ENCODE results near the gene ERBB2. TPM values are rescaled to one million over a fixed set of nuclear protein-coding genes. Genes with fewer than 3 reads are reported as not detected.

The ERBB2 gene
- total and polyA plus RNA-seq, 8 donors: 13.1 to 402 (median 56.5) TPM

DNA sequence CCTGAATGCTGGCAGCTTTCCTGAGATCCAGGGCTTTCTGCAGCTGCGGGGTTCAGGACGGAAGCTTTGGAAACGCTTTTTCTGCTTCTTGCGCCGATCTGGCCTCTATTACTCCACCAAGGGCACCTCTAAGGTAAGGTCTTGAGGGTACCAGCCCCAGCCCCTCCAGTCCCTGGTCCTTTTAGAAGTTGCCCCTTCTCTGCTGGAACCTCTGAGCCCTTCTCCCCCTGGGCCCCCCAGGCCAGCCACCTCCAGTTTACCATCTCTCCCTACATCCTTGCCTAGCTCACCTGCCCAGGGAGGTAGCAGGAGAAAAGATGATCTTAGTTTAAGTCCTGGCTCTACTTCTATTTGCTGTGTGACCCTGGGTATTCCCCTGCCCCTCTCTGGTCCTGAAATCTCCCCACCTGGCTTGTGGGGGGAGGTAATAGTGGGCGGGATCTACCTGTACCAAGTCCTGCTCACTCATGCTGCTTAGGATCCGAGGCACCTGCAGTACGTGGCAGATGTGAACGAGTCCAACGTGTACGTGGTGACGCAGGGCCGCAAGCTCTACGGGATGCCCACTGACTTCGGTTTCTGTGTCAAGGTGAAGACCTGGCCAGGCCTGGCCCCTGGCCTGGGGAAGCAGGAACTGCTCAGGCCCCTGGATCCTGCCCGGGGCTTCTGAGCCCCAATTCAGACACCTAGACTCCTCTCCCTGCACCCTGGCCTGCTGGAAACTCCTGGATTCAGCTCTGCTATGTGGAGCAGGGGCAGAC, 44.4 kb downstream of the ERBB2 start:
- DNase-seq: no peak
- H3K27me3 ChIP-seq: peaks cover 0 to 52% (median 23%) of the 10 kb centered on the region in 3 donors
- no peak overlapping the region for H3K4me3 ChIP-seq
- peaks cover 16 to 36% (median 23%) of the 10 kb centered on the region in 4 donors for H3K4me1 ChIP-seq
- H3K27ac ChIP-seq: no peak overlapping the region
- intact Hi-C loops (cut with DNase I; ENCODE audit: low total_unique reads): no loop called here
- WGBS, 5 donors: 84 to 94% (median 89%) methylated on average over 15 to 16 of the region's 16 CpGs
- no peak for TF ChIP-seq POLR2A (IDR thresholded peaks at IDR 0.05)
- TF ChIP-seq POLR2AphosphoS5 (IDR thresholded peaks at IDR 0.05): no peak
- TF ChIP-seq EP300 (IDR thresholded peaks at IDR 0.05): no peak
- TF ChIP-seq, protein P1, sequence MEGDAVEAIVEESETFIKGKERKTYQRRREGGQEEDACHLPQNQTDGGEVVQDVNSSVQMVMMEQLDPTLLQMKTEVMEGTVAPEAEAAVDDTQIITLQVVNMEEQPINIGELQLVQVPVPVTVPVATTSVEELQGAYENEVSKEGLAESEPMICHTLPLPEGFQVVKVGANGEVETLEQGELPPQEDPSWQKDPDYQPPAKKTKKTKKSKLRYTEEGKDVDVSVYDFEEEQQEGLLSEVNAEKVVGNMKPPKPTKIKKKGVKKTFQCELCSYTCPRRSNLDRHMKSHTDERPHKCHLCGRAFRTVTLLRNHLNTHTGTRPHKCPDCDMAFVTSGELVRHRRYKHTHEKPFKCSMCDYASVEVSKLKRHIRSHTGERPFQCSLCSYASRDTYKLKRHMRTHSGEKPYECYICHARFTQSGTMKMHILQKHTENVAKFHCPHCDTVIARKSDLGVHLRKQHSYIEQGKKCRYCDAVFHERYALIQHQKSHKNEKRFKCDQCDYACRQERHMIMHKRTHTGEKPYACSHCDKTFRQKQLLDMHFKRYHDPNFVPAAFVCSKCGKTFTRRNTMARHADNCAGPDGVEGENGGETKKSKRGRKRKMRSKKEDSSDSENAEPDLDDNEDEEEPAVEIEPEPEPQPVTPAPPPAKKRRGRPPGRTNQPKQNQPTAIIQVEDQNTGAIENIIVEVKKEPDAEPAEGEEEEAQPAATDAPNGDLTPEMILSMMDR (IDR thresholded peaks at IDR 0.05): no peak
- no peaks in the 10 kb centered on the region for H3K9me3 ChIP-seq
- peaks cover 17 to 55% (median 53%) of the 10 kb centered on the region in 4 donors for H3K36me3 ChIP-seq

DNA sequence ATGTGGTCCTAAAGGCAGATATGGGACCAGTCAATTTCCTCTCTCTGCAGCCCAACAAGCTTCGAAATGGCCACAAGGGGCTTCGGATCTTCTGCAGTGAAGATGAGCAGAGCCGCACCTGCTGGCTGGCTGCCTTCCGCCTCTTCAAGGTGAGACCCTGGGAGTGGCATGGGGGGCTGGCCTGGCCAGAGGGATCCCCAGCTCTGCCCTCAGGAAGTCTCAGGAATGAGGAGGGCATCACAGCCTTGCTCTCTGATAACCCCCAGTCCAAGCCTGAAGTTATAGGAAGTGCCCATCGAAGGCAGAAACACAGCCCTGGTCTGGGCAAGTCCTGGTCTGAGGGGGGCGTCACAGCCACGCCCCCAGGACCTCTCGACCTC, 45.0 kb downstream of the ERBB2 start:
- no peak overlapping the region for H3K4me3 ChIP-seq
- no peak overlapping the region for H3K27ac ChIP-seq
- H3K4me1 ChIP-seq: peaks cover 13 to 31% (median 18%) of the 10 kb centered on the region in 4 donors
- peaks cover 17 to 55% (median 53%) of the 10 kb centered on the region in 4 donors for H3K36me3 ChIP-seq
- no peaks in the 10 kb centered on the region for H3K9me3 ChIP-seq
- intact Hi-C loops (cut with DNase I; ENCODE audit: low total_unique reads): no loop called here
- TF ChIP-seq EP300 (IDR thresholded peaks at IDR 0.05) (no peak), POLR2AphosphoS5 (IDR thresholded peaks at IDR 0.05) (no peak)
- 81 to 92% (median 83%) methylated on average over 5 to 8 of the region's 8 CpGs for WGBS, 5 donors
- DNase-seq: no peak
- peaks cover 0 to 46% (median 17%) of the 10 kb centered on the region in 3 donors for H3K27me3 ChIP-seq

DNA sequence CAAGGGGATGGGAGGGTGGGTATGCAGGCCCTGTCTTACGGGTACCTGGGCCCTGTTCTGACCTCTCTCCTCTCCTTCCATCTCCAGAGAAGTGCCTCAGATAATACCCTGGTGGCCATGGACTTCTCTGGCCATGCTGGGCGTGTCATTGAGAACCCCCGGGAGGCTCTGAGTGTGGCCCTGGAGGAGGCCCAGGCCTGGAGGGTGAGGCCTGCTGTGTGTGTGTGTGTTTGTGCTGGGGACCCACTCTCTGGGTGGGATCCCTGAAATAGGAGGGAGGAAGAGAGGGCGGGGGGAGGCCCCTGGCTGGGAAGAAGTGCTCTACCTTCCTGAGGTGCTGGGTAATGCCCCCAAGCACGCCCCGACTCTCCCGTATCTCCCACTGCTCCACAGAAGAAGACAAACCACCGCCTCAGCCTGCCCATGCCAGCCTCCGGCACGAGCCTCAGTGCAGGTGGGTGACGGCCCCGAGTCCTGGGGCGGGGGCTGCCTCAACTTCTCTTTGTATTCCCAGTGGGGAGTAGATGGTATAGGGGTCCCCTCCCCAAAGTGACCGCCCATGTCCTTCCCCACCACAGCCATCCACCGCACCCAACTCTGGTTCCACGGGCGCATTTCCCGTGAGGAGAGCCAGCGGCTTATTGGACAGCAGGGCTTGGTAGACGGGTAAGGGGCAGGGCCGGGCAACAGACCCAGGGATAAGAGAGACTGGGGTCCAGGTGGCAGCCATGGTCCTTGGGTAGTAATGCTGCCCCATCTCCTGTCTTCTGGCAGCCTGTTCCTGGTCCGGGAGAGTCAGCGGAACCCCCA, 45.7 kb downstream of the ERBB2 start:
- Histone ChIP-seq H3K27me3 (peaks cover 0 to 39% (median 10%) of the 10 kb centered on the region in 3 donors), H3K27ac (no peak overlapping the region), H3K4me1 (peaks cover 6 to 23% (median 18%) of the 10 kb centered on the region in 4 donors), H3K9me3 (no peaks in the 10 kb centered on the region), H3K36me3 (peaks cover 17 to 55% (median 53%) of the 10 kb centered on the region in 4 donors), H3K4me3 (no peak overlapping the region)
- 90 to 93% (median 92%) methylated on average over 22 to 23 of the region's 23 CpGs for WGBS, 5 donors
- DNase-seq: no peak
- intact Hi-C loops (cut with DNase I; ENCODE audit: low total_unique reads): no loop called here
- no peak for TF ChIP-seq POLR2A (IDR thresholded peaks at IDR 0.05)
- TF ChIP-seq EP300 (IDR thresholded peaks at IDR 0.05): no peak
- no peak for TF ChIP-seq POLR2AphosphoS5 (IDR thresholded peaks at IDR 0.05)
- TF ChIP-seq, protein P1 (IDR thresholded peaks at IDR 0.05): no peak

DNA sequence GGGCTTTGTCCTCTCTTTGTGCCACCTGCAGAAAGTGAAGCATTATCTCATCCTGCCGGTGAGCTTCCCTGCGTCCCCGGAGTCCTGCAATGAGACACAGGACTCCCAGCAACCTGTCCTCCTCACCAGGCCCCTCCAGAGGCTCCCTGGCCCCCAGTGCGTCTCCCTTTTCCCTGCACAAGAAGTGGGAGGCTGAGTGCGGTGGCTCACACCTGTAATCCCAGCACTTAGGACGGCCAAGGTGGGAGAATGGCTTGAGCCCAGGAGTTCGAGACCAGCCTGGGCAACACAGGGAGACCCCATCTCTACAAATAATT, 46.2 kb downstream of the ERBB2 start:
- 92 to 98% (median 95%) methylated on average over 7 of the region's 7 CpGs for WGBS, 5 donors
- Histone ChIP-seq H3K4me1 (peaks cover under 1 to 18% (median 13%) of the 10 kb centered on the region in 4 donors), H3K36me3 (peaks cover 17 to 55% (median 53%) of the 10 kb centered on the region in 4 donors), H3K27ac (no peak overlapping the region), H3K4me3 (no peak overlapping the region), H3K27me3 (peaks cover 0 to 33% (median 6%) of the 10 kb centered on the region in 3 donors), H3K9me3 (no peaks in the 10 kb centered on the region)
- no peak for TF ChIP-seq POLR2A (IDR thresholded peaks at IDR 0.05)
- no peak for TF ChIP-seq EP300 (IDR thresholded peaks at IDR 0.05)
- TF ChIP-seq POLR2AphosphoS5 (IDR thresholded peaks at IDR 0.05): no peak
- TF ChIP-seq, protein P1 (IDR thresholded peaks at IDR 0.05): no peak
- intact Hi-C loops (cut with DNase I; ENCODE audit: low total_unique reads): no loop called here
- DNase-seq: no peak
